Brain microvascular endothelial cell (primary cell): ENCODE results near the gene C1QTNF4.
A peak's percentile ranks its signal among the peaks of the same experiment; 100 is the strongest.

ENCODE experiments used
- DNase-seq: peaks from one replicate; pipeline ENCODE4 v3.0.0-alpha.2; 2020
- H3K27ac ChIP-seq: fragments of 250-450 bp; sonication (Bioruptor Pico); 2 replicates; pipeline ENCODE4 v1.5.1; 2020; ENCODE audit warnings: mild to moderate bottlenecking, moderate library complexity
- H3K27me3 ChIP-seq: fragments of 250-450 bp; sonication (Bioruptor Pico); replicated peaks from 2 replicates; pipeline ENCODE4 v1.5.1; 2020; ENCODE audit warnings: mild to moderate bottlenecking
- H3K36me3 ChIP-seq: fragments of 250-450 bp; sonication (Bioruptor Pico); replicated peaks from 2 replicates; pipeline ENCODE4 v1.5.1; 2020; ENCODE audit warnings: mild to moderate bottlenecking
- H3K4me3 ChIP-seq: 2 replicates; pipeline ENCODE4 v1.5.1; 2011; ENCODE audit warnings: low read depth, mild to moderate bottlenecking, control low read depth, low read length, moderate library complexity
- in situ Hi-C: cut with HindIII; loops from 2 replicates; pipeline ENCODE4 v1.10.0; 2017; ENCODE audit warnings: low sequenced_read_pairs, low pct_ligation_motif_present
- TF ChIP-seq, protein P1 (sequence below): IDR thresholded peaks from 2 replicates; pipeline ENCODE4 v1.5.1; 2011; ENCODE audit warnings: low read depth, mild to moderate bottlenecking, moderate library complexity, low read length, control low read depth, inconsistent platforms; ENCODE audit errors: missing control alignments

Gene C1QTNF4

DNA sequence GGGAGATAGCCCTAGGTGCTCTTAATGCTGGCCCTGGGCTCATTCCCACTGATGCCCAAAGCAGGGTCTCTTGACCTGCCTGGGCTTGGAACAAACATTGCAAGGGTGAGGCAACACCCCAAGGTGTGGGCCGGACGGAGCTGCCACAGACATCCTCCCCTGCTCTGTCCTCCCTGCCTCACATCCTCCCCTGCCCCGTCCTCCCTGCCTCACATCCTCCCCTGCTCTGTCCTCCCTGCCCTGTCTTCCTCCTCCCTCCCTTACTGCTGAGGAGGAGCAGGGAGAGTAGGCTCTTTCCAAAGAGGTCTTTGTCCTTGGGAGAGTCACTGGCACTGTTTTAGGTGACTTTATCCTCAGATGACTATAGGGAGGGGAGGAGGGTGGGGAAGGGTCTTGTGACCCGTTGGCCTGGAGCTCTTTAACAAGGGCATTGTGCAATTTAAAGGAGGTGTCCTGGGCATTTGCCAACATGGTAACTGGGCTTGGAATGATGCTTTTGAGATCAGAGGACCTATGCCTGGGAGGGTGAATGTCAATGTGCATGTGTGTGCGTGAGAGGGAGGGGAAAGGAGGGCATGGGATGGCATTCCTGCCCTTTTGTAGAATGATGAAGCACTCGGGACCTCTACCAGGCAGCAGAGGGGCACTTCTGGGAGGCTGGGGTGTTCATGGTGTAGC lies 7.0 kb downstream of the C1QTNF4 start:
- no peak for DNase-seq
- peaks cover 27% of the 10 kb centered on the region for H3K36me3 ChIP-seq
- no peaks in the 10 kb centered on the region for H3K27me3 ChIP-seq
- in situ Hi-C loops, result no loop called here
- no peak overlapping the region for H3K27ac ChIP-seq
- no peak overlapping the region for H3K4me3 ChIP-seq
- TF ChIP-seq, protein P1, sequence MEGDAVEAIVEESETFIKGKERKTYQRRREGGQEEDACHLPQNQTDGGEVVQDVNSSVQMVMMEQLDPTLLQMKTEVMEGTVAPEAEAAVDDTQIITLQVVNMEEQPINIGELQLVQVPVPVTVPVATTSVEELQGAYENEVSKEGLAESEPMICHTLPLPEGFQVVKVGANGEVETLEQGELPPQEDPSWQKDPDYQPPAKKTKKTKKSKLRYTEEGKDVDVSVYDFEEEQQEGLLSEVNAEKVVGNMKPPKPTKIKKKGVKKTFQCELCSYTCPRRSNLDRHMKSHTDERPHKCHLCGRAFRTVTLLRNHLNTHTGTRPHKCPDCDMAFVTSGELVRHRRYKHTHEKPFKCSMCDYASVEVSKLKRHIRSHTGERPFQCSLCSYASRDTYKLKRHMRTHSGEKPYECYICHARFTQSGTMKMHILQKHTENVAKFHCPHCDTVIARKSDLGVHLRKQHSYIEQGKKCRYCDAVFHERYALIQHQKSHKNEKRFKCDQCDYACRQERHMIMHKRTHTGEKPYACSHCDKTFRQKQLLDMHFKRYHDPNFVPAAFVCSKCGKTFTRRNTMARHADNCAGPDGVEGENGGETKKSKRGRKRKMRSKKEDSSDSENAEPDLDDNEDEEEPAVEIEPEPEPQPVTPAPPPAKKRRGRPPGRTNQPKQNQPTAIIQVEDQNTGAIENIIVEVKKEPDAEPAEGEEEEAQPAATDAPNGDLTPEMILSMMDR, result no peak

DNA sequence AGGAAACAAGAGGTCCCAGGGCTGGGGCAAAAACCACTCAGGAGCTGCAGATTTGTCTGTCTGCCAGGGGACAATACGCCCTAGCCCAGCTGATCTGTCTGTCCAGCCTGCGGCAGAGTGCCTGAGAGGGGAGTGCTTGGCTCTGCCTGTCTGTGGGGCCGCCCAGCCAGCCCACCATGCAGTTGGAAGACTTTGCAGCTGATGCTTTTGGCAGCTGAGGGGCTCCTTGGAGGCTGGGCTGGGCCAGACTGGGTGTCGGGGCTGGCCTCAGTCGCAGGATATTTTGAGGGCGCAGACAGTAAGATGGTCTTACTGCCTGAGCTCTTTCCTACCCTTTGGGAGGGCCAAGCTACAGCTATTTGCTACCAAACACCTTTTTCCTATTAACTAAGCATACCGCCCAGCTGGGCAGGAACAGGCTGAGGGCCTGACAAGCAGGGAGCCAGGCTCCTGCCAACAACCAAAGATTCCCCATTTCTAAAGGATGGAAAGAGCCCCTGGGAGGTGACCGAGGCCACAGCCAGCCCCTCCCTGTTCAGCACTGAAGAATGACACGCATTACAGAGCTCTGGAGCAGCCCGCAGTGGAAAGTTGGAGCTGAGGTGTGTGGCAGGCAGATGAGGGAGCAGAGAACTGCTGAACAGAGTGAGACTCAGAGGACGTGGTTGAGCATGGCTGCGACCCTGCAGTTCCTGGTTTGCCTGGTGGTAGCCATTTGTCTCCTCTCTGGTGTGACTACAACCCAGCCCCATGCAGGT lies 7.9 kb downstream of the C1QTNF4 start, which contains the start of gene FAM180B:
Gene FAM180B (plus strand): TSS at position 581 of the 758 bp plus-strand sequence. CDS start 91 bp downstream, at position 672.
- Histone ChIP-seq H3K27ac (no peak within 1 kb of the TSS), H3K27me3 (no peaks in the 10 kb centered on the region), H3K4me3 (no peak within 1 kb of the TSS), H3K36me3 (peaks cover 36% of the 10 kb centered on the region)
- DNase-seq, result no peak
- TF ChIP-seq, protein P1, result no peak
- in situ Hi-C loops, result no loop called here

DNA sequence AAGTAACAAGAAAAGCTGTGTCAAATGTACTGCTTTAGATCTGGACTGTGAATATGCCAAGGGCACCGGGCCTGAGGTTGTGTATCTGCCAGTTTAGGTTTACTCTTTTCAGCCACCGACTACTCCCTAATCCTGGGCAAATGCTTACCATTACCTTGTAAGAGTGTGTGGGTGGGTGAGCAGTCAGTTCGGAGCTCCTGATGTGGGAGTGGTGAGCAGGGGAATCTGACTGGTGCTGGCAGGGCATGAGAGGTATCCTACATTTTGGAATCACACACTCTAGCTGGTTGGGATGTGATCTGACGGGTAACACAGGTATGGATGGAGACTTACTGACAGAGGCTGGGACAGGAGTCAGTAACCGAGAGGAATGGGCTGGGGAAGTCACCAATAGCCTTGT lies 10.4 kb downstream of the C1QTNF4 start:
- Histone ChIP-seq H3K27ac (no peak overlapping the region), H3K27me3 (no peaks in the 10 kb centered on the region), H3K36me3 (peaks cover 42% of the 10 kb centered on the region), H3K4me3 (no peak overlapping the region)
- in situ Hi-C loops, result no loop called here
- no peak for DNase-seq
- TF ChIP-seq, protein P1, result no peak

DNA sequence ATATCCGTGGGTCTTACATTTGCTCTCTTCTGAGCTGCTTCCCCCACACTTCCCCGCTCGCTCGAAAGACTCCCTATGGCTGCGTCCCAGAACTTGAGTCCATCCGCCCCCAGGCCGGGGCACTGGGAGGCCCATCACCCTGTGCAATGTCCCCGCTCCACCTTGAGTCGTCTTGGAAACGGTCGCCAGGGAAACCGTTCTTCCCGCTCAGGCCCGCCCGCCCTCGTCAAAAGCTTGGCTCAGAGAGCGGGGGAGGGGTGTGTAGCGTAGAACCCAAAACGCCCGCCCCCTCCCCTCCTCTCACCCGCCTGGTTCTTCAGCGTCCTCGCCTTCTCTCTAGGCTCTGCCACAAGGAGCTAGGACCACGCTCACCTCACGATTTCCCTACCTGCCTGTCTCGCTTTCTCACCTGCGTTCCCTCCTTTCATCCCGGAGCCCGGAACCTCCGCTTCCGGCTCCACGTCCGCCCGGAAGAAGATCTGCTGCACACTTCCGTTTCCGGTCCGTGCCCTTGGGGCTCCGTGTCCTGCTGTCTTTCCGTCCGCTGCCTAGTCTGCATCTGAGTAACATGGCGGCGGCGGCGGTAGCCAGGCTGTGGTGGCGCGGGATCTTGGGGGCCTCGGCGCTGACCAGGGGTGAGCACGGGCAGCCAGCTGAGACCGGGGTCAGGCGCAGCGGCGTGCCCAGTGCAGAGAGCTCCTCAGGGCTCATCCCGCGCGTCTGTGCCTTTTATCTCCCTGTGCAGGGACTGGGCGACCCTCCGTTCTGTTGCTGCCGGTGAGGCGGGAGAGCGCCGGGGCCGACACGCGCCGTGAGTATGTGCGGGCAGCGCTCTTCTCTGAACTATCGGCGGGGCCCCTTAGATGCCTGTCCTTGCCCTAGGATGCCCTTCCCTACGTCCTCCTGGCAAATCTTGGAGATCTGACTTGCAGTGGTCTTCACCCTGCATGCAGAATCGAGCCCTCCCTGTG lies 15.4 kb downstream of the C1QTNF4 start, which contains the start of the genes KBTBD4 and NDUFS3:
Gene KBTBD4 (minus strand): TSS at position 447 of the 971 bp plus-strand sequence. CDS start 19 bp downstream, at position 428.
Gene NDUFS3 (plus strand): TSS at position 551 of the 971 bp plus-strand sequence. CDS start 18 bp downstream, at position 569.
- peaks cover 39% of the 10 kb centered on the region for H3K36me3 ChIP-seq

More for the DNA sequence above, 15.4 kb downstream of the C1QTNF4 start, which contains the start of the genes KBTBD4 and NDUFS3:
- DNase-seq, result peak; percentile 84
- H3K4me3 ChIP-seq, result peak within 1 kb of the TSS; percentile 95
- no peaks in the 10 kb centered on the region for H3K27me3 ChIP-seq
- H3K27ac ChIP-seq, result peak within 1 kb of the TSS; percentile 65
- TF ChIP-seq, protein P1, result no peak
- in situ Hi-C loops, result no loop called here
